MM.1S (cell line): ENCODE results near the gene GTF3C5.

ENCODE experiments used
- EZH2 ChIP-seq: fragments of 300-600 bp; sonication (generic); optimal IDR thresholded peaks from 2 replicates; pipeline ENCODE3; 2017; ENCODE audit warnings: low read depth, mild to moderate bottlenecking, antibody characterized with exemption, low read length, mixed read lengths
- TF ChIP-seq, protein P1 (sequence below): fragments of 300-600 bp; sonication (generic); IDR thresholded peaks from 2 replicates; pipeline ENCODE4 v1.5.1; 2016; ENCODE audit warnings: antibody characterized with exemption, low read length, mixed read lengths

DNA sequence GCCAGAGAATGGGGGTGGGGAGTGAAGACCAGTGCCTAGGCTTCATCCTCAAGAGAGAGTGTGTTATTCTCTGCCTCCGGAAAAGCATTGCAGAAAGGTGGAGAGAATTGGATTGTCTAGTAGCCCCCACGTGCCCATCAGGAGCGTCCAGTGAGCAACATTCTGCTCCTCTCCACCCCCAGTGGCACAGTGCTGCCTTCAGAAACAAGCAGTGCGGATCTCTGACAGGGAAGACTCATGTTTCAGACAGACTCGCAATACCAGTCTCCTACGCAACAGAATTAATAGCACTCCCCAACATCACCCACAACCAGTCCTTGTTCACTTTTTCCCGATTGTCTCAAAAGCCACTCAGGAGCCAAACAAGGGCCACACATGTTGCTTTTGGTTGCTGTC, 16.1 kb downstream of the GTF3C5 start:
- TF ChIP-seq, protein P1, sequence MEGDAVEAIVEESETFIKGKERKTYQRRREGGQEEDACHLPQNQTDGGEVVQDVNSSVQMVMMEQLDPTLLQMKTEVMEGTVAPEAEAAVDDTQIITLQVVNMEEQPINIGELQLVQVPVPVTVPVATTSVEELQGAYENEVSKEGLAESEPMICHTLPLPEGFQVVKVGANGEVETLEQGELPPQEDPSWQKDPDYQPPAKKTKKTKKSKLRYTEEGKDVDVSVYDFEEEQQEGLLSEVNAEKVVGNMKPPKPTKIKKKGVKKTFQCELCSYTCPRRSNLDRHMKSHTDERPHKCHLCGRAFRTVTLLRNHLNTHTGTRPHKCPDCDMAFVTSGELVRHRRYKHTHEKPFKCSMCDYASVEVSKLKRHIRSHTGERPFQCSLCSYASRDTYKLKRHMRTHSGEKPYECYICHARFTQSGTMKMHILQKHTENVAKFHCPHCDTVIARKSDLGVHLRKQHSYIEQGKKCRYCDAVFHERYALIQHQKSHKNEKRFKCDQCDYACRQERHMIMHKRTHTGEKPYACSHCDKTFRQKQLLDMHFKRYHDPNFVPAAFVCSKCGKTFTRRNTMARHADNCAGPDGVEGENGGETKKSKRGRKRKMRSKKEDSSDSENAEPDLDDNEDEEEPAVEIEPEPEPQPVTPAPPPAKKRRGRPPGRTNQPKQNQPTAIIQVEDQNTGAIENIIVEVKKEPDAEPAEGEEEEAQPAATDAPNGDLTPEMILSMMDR, result no peak
- TF ChIP-seq EZH2, result no peak
